ENCODE data around the gene CYP4F12. TPM values are rescaled to one million over a fixed set of nuclear protein-coding genes. Genes with fewer than 3 reads are reported as not detected.
"Not testable (repeated sequence)": the region's sequence is repeated elsewhere in the genome, so short reads cannot be mapped to it uniquely, and the experiment has no call there.

CYP4F12 gene
- total RNA-seq, 6 experiments from 2014 or later, result not detected

GRCh38 chr19:15671237-15671821 lies 1.6 kb upstream of the CYP4F12 start:
- DNase-seq, result no peak
- TF ChIP-seq CTCF (IDR thresholded peaks at IDR 0.05), result no peak
- no peaks in the 10 kb centered on the region for H3K4me1 Mint-ChIP-seq (ENCODE audit: low read depth)
- H3K36me3 Mint-ChIP-seq (ENCODE audit: low read depth), result no peaks in the 10 kb centered on the region
- H3K27ac Mint-ChIP-seq, result no peak overlapping the region
- H3K27me3 Mint-ChIP-seq (ENCODE audit: insufficient read depth), result no peaks in the 10 kb centered on the region; the same call in 1 of the 2 replicates
- no peak overlapping the region for H3K4me3 Mint-ChIP-seq
- H3K9me3 Mint-ChIP-seq, result peaks cover 19% of the 10 kb centered on the region

- Mint-ChIP-seq H3K4me1 (ENCODE audit: low read depth) (no peaks in the 10 kb centered on the region), H3K4me3 (no peak overlapping the region), H3K36me3 (ENCODE audit: low read depth) (no peaks in the 10 kb centered on the region), H3K27ac (no peak overlapping the region), H3K9me3 (peaks cover 24% of the 10 kb centered on the region), H3K27me3 (ENCODE audit: insufficient read depth) (no peaks in the 10 kb centered on the region; the same call in 1 of the 2 replicates)
- TF ChIP-seq CTCF (IDR thresholded peaks at IDR 0.05), result no peak
- no peak for DNase-seq
These were observed 852 bp upstream of the CYP4F12 start for GRCh38 chr19:15671891-15672579.

GRCh38 chr19:15673176-15673654 lies 328 bp downstream of the CYP4F12 start:
- Mint-ChIP-seq H3K9me3 (peaks cover 33% of the 10 kb centered on the region), H3K27ac (no peak overlapping the region), H3K36me3 (ENCODE audit: low read depth) (peaks cover 8% of the 10 kb centered on the region), H3K4me3 (no peak overlapping the region), H3K4me1 (ENCODE audit: low read depth) (no peaks in the 10 kb centered on the region), H3K27me3 (ENCODE audit: insufficient read depth) (peaks cover 1% of the 10 kb centered on the region; the same call in 1 of the 2 replicates)
- no peak for DNase-seq
- TF ChIP-seq CTCF (IDR thresholded peaks at IDR 0.05), result no peak

GRCh38 chr19:15675560-15675959 lies 2.7 kb downstream of the CYP4F12 start:
- Mint-ChIP-seq H3K4me1 (ENCODE audit: low read depth) (no peaks in the 10 kb centered on the region), H3K9me3 (peaks cover 45% of the 10 kb centered on the region), H3K27me3 (ENCODE audit: insufficient read depth) (peaks cover 1% of the 10 kb centered on the region; the same call in 1 of the 2 replicates), H3K4me3 (no peak overlapping the region), H3K27ac (no peak overlapping the region), H3K36me3 (ENCODE audit: low read depth) (peaks cover 8% of the 10 kb centered on the region)
- no peak for DNase-seq
- TF ChIP-seq CTCF (IDR thresholded peaks at IDR 0.05), result no peak

- Mint-ChIP-seq H3K4me3 (no peak overlapping the region), H3K27me3 (ENCODE audit: insufficient read depth) (peaks cover 1% of the 10 kb centered on the region; the same call in 1 of the 2 replicates), H3K9me3 (peaks cover 75% of the 10 kb centered on the region)
These were observed 6.2 kb downstream of the CYP4F12 start for GRCh38 chr19:15679089-15679488.

GRCh38 chr19:15679865-15680264 lies 7.0 kb downstream of the CYP4F12 start:
- not testable (repeated sequence) for H3K4me1 Mint-ChIP-seq (ENCODE audit: low read depth); H3K4me3 Mint-ChIP-seq; DNase-seq; H3K27me3 Mint-ChIP-seq (ENCODE audit: insufficient read depth); H3K27ac Mint-ChIP-seq
- H3K36me3 Mint-ChIP-seq (ENCODE audit: low read depth), result peaks cover 13% of the 10 kb centered on the region
- peaks cover 73% of the 10 kb centered on the region for H3K9me3 Mint-ChIP-seq

More at GRCh38 chr19:15679089-15679488, 6.2 kb downstream of the CYP4F12 start:
- Mint-ChIP-seq H3K36me3 (ENCODE audit: low read depth) (peaks cover 8% of the 10 kb centered on the region), H3K27ac (no peak overlapping the region), H3K4me1 (ENCODE audit: low read depth) (no peaks in the 10 kb centered on the region)
- no peak for DNase-seq
- TF ChIP-seq CTCF (IDR thresholded peaks at IDR 0.05), result no peak

Data from HFFc6 (cell line).